ENCODE data around the gene FAM3A.

GRCh38 chrX:154465601-154466000 lies 50.4 kb downstream of the FAM3A start:
- TF ChIP-seq EZH2phosphoT487 (IDR thresholded peaks at IDR 0.05; ENCODE audit: borderline replicate concordance, low read length) (no peak), CTCF (IDR thresholded peaks at IDR 0.05; ENCODE audit: low read depth, low read length, poor library complexity, severe bottlenecking) (no peak)

All from DOHH2 (cell line).